GM18951 (cell line): Measurements from ENCODE around the gene SLC5A11.

Source experiments
- POLR2A ChIP-seq: IDR thresholded peaks from 4 replicates; pipeline ENCODE4 v1.6.1; 2011; ENCODE audit warnings: mild to moderate bottlenecking; ENCODE audit not compliant: insufficient read length, insufficient read depth; ENCODE audit errors: extremely low read depth
- in situ Hi-C: fragments of 300-500 bp; cut with MboI; formaldehyde crosslinking; loops from one replicate; pipeline ENCODE4 v1.12.0; 2022; ENCODE audit warnings: low sequenced_read_pairs, mixed read lengths, inconsistent platforms; ENCODE audit not compliant: unreplicated experiment

SLC5A11 gene

GRCh38 chr16:24900230-24900629 lies 54.5 kb downstream of the SLC5A11 start:
- no peak for TF ChIP-seq POLR2A
- in situ Hi-C loops = no loop called here

- TF ChIP-seq POLR2A = no peak
- in situ Hi-C loops = no loop called here
Observed at GRCh38 chr16:24906199-24906808, 60.5 kb downstream of the SLC5A11 start.

GRCh38 chr16:24906901-24907300 lies 61.1 kb downstream of the SLC5A11 start:
- TF ChIP-seq POLR2A = no peak
- in situ Hi-C loops = no loop called here

- in situ Hi-C loops = no loop called here
- no peak for TF ChIP-seq POLR2A
Observed at GRCh38 chr16:24908716-24909115, 63.0 kb downstream of the SLC5A11 start.

GRCh38 chr16:24909856-24910255 lies 64.1 kb downstream of the SLC5A11 start:
- TF ChIP-seq POLR2A = no peak
- in situ Hi-C loops = no loop called here

GRCh38 chr16:24915019-24915418 lies 69.3 kb downstream of the SLC5A11 start:
- in situ Hi-C loops = no loop called here
- no peak for TF ChIP-seq POLR2A

- in situ Hi-C loops = no loop called here
- peak; percentile 22 for TF ChIP-seq POLR2A
Observed at GRCh38 chr16:24915576-24915975, 69.8 kb downstream of the SLC5A11 start.

- no peak for TF ChIP-seq POLR2A
- in situ Hi-C loops = no loop called here
Observed at GRCh38 chr16:24917236-24917635, 71.5 kb downstream of the SLC5A11 start.

- in situ Hi-C loops = no loop called here
- no peak for TF ChIP-seq POLR2A
Observed at GRCh38 chr16:24917891-24918290, 72.1 kb downstream of the SLC5A11 start.

GRCh38 chr16:24918641-24919040 lies 72.9 kb downstream of the SLC5A11 start:
- TF ChIP-seq POLR2A = no peak
- in situ Hi-C loops = no loop called here

GRCh38 chr16:24919536-24919935 lies 73.8 kb downstream of the SLC5A11 start:
- no peak for TF ChIP-seq POLR2A
- in situ Hi-C loops = no loop called here

GRCh38 chr16:24920568-24920967 lies 74.8 kb downstream of the SLC5A11 start:
- TF ChIP-seq POLR2A = no peak
- in situ Hi-C loops = no loop called here

GRCh38 chr16:24921229-24921628 lies 75.5 kb downstream of the SLC5A11 start:
- no peak for TF ChIP-seq POLR2A
- in situ Hi-C loops = no loop called here

- TF ChIP-seq POLR2A = no peak
- in situ Hi-C loops = no loop called here
Observed at GRCh38 chr16:24925163-24925562, 79.4 kb downstream of the SLC5A11 start.

- TF ChIP-seq POLR2A = no peak
- in situ Hi-C loops = no loop called here
Observed at GRCh38 chr16:24929409-24929808, 83.6 kb downstream of the SLC5A11 start.
